Liver (tissue), 9 donors: Measurements from ENCODE around the gene PALLD. TPM values are rescaled to one million over a fixed set of nuclear protein-coding genes. Genes with fewer than 3 reads are reported as not detected.

Source experiments
- DNase-seq: peaks from one replicate; pipeline ENCODE4 v3.0.0-alpha.2; 2017; ENCODE audit warnings: low spot score
- H3K27ac ChIP-seq, 2 donors: one replicate each; pipeline ENCODE4 v1.7.0; 2013; ENCODE audit warnings: inconsistent platforms in 2 of 2, low read length in 2 of 2, control low read depth in 1 of 2, low read depth in 1 of 2, mild to moderate bottlenecking in 1 of 2
- H3K27me3 ChIP-seq, 4 donors: one replicate each; pipeline versions ENCODE4 v1.6.1 to v1.7.0; 2013; ENCODE audit warnings: low read length in 3 of 4, inconsistent platforms in 1 of 4, mild to moderate bottlenecking in 1 of 4, moderate library complexity in 1 of 4; ENCODE audit not compliant: control insufficient read depth in 4 of 4, insufficient read depth in 4 of 4
- H3K36me3 ChIP-seq, 4 donors: one replicate each; pipeline versions ENCODE4 v1.6.1 to v1.7.0; 2013; ENCODE audit warnings: low read length in 3 of 4, mild to moderate bottlenecking in 3 of 4, low read depth in 1 of 4, moderate library complexity in 1 of 4; ENCODE audit not compliant: control insufficient read depth in 4 of 4, insufficient read depth in 3 of 4
- H3K4me1 ChIP-seq, 4 donors: one replicate each; pipeline versions ENCODE4 v1.6.1 to v1.7.0; 2013; ENCODE audit warnings: low read length in 3 of 4, mild to moderate bottlenecking in 3 of 4, moderate library complexity in 1 of 4; ENCODE audit not compliant: control insufficient read depth in 4 of 4, insufficient read depth in 4 of 4
- H3K4me3 ChIP-seq, 3 donors: one replicate each; pipeline versions ENCODE4 v1.6.1 to v1.7.0; 2013; ENCODE audit warnings: low read length in 3 of 3, control low read depth in 1 of 3, low read depth in 1 of 3, mild to moderate bottlenecking in 1 of 3
- H3K9ac ChIP-seq, 2 donors: one replicate each; pipeline ENCODE4 v1.7.0; 2013; ENCODE audit warnings: low read length in 2 of 2, mild to moderate bottlenecking in 2 of 2, moderate library complexity in 2 of 2, control low read depth in 1 of 2, low read depth in 1 of 2
- H3K9me3 ChIP-seq, 4 donors: one replicate each; pipeline versions ENCODE4 v1.6.1 to v1.7.0; 2013; ENCODE audit warnings: low read length in 3 of 4; ENCODE audit not compliant: control insufficient read depth in 4 of 4
- CTCF ChIP-seq: fragments of 150-350 bp; IDR thresholded peaks from 2 replicates; pipeline ENCODE4 v1.5.1; 2017; ENCODE audit warnings: improper control_type of control experiment, low read depth, low read length; ENCODE audit not compliant: missing input control
- EGR1 ChIP-seq, 2 donors: IDR thresholded peaks; 2 replicates each; pipeline ENCODE4 v1.6.1; 2016 to 2018; ENCODE audit warnings: antibody characterized with exemption in 2 of 2, low read depth in 2 of 2
- FOXA1 ChIP-seq: IDR thresholded peaks from 2 replicates; pipeline ENCODE4 v1.6.1; 2016; ENCODE audit warnings: antibody characterized with exemption
- FOXA2 ChIP-seq: IDR thresholded peaks from 2 replicates; pipeline ENCODE4 v1.6.1; 2016; ENCODE audit warnings: antibody characterized with exemption
- GABPA ChIP-seq, 2 donors: IDR thresholded peaks in 1 of 2; conservative IDR thresholded peaks in 1 of 2; 2 replicates each; pipeline ENCODE4 v1.6.1; 2016; ENCODE audit warnings: antibody characterized with exemption in 2 of 2, mild to moderate bottlenecking in 1 of 2, moderate library complexity in 1 of 2
- HNF4A ChIP-seq, 2 donors: conservative IDR thresholded peaks; 2 replicates each; pipeline ENCODE4 v1.6.1; 2016; ENCODE audit warnings: antibody characterized with exemption in 2 of 2, mild to moderate bottlenecking in 2 of 2
- HNF4G ChIP-seq: IDR thresholded peaks from 2 replicates; pipeline ENCODE4 v1.6.1; 2016; ENCODE audit warnings: antibody characterized with exemption
- JUND ChIP-seq, 2 donors: IDR thresholded peaks; 2 replicates each; pipeline ENCODE4 v1.6.1; 2016; ENCODE audit warnings: antibody characterized with exemption in 2 of 2
- MAX ChIP-seq: IDR thresholded peaks from 2 replicates; pipeline ENCODE4 v1.6.1; 2016; ENCODE audit warnings: antibody characterized with exemption
- NR2F2 ChIP-seq: IDR thresholded peaks from 2 replicates; pipeline ENCODE4 v1.6.1; 2016; ENCODE audit warnings: antibody characterized with exemption
- RAD21 ChIP-seq, 2 donors: IDR thresholded peaks; 2 replicates each; pipeline ENCODE4 v1.6.1; 2016; ENCODE audit warnings: antibody characterized with exemption in 2 of 2, mild to moderate bottlenecking in 2 of 2
- RXRA ChIP-seq, 2 donors: IDR thresholded peaks; 2 replicates each; pipeline ENCODE4 v1.6.1; 2017 to 2018; ENCODE audit warnings: antibody characterized with exemption in 2 of 2, mild to moderate bottlenecking in 1 of 2
- SP1 ChIP-seq: IDR thresholded peaks from 2 replicates; pipeline ENCODE4 v1.6.1; 2018; ENCODE audit warnings: antibody characterized with exemption, mild to moderate bottlenecking
- TAF1 ChIP-seq: conservative IDR thresholded peaks from 2 replicates; pipeline ENCODE4 v1.6.1; 2016; ENCODE audit warnings: antibody characterized with exemption, mild to moderate bottlenecking
- YY1 ChIP-seq: IDR thresholded peaks from 2 replicates; pipeline ENCODE4 v1.6.1; 2016; ENCODE audit warnings: antibody characterized with exemption, mild to moderate bottlenecking
- WGBS: extraction: QIAGEN DNeasy Blood & Tissue Kit; methylation state at CpG from one replicate; pipeline ENCODE4 v1.1.7; 2013; 5-methylcytosine and 5-hydroxymethylcytosine counted together
- polyA plus RNA-seq, 2 donors: library from polyadenylated mRNA; stranded (reverse) in 1 of 2; unstranded in 1 of 2; fragments of 200-250 nt in 1 of 2; fragments of >200 nt in 1 of 2; fragmentation: Nextera tagmentation in 1 of 2; extraction: Ambion mirVana in 1 of 2; gene quantifications; one replicate each; pipeline versions ENCODE4 v1.2.1 to v1.2.3, GENCODE V29; 2013 to 2015
- total RNA-seq, 2 donors: library from RNA; depleted of rRNA; stranded (reverse); fragments of >200 nt; gene quantifications; one replicate each; pipeline ENCODE4 v1.2.3, GENCODE V29; 2014
- TF ChIP-seq, protein P1 (sequence below): IDR thresholded peaks from 2 replicates; pipeline ENCODE4 v1.6.1; 2016; ENCODE audit warnings: antibody characterized with exemption, mild to moderate bottlenecking
- TF ChIP-seq, protein P2 (sequence below): IDR thresholded peaks from 2 replicates; pipeline ENCODE4 v1.6.1; 2016; ENCODE audit warnings: antibody characterized with exemption
- TF ChIP-seq, protein P3 (sequence below): IDR thresholded peaks from 2 replicates; pipeline ENCODE4 v1.6.1; 2016; ENCODE audit warnings: antibody characterized with exemption
- donor health status: healthy.
- donor health status: healthy.
- donor health status: healthy.
- donor health status: healthy.
- donor health status: healthy.

The PALLD gene
- total and polyA plus RNA-seq, 4 donors = 9.0 to 26.3 (median 14.7) TPM

- no peak overlapping the region for H3K9ac ChIP-seq
- TF ChIP-seq NR2F2 (no peak), MAX (no peak), CTCF (peak; percentile 70), FOXA2 (no peak), RAD21 (IDR thresholded peaks at IDR 0.05) (peak; percentile 85 to 94), HNF4A (conservative IDR thresholded peaks at IDR 0.05) (no peak), FOXA1 (no peak)
- no peaks in the 10 kb centered on the region for H3K4me1 ChIP-seq
- no peaks in the 10 kb centered on the region for H3K36me3 ChIP-seq
- H3K27ac ChIP-seq = no peak overlapping the region
- no peak overlapping the region for H3K4me3 ChIP-seq
- DNase-seq = peak; percentile 50
- 20% methylated on average over 9 of the region's 9 CpGs for WGBS
- no peaks in the 10 kb centered on the region for H3K9me3 ChIP-seq
- no peaks in the 10 kb centered on the region for H3K27me3 ChIP-seq
Observed at GRCh38 chr4:168585168-168586091, 88.6 kb downstream of the PALLD start.

GRCh38 chr4:168586926-168587325 is 90.1 kb downstream of the PALLD start:
- H3K36me3 ChIP-seq = no peaks in the 10 kb centered on the region
- no peaks in the 10 kb centered on the region for H3K9me3 ChIP-seq
- no peaks in the 10 kb centered on the region for H3K4me1 ChIP-seq
- no peak overlapping the region for H3K27ac ChIP-seq
- no peaks in the 10 kb centered on the region for H3K27me3 ChIP-seq
- TF ChIP-seq NR2F2 = no peak
- TF ChIP-seq, protein P1, sequence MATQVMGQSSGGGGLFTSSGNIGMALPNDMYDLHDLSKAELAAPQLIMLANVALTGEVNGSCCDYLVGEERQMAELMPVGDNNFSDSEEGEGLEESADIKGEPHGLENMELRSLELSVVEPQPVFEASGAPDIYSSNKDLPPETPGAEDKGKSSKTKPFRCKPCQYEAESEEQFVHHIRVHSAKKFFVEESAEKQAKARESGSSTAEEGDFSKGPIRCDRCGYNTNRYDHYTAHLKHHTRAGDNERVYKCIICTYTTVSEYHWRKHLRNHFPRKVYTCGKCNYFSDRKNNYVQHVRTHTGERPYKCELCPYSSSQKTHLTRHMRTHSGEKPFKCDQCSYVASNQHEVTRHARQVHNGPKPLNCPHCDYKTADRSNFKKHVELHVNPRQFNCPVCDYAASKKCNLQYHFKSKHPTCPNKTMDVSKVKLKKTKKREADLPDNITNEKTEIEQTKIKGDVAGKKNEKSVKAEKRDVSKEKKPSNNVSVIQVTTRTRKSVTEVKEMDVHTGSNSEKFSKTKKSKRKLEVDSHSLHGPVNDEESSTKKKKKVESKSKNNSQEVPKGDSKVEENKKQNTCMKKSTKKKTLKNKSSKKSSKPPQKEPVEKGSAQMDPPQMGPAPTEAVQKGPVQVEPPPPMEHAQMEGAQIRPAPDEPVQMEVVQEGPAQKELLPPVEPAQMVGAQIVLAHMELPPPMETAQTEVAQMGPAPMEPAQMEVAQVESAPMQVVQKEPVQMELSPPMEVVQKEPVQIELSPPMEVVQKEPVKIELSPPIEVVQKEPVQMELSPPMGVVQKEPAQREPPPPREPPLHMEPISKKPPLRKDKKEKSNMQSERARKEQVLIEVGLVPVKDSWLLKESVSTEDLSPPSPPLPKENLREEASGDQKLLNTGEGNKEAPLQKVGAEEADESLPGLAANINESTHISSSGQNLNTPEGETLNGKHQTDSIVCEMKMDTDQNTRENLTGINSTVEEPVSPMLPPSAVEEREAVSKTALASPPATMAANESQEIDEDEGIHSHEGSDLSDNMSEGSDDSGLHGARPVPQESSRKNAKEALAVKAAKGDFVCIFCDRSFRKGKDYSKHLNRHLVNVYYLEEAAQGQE = no peak
- TF ChIP-seq RXRA (IDR thresholded peaks at IDR 0.05) = no peak
- TF ChIP-seq JUND (IDR thresholded peaks at IDR 0.05) = no peak
- TF ChIP-seq FOXA1 = no peak
- TF ChIP-seq HNF4G = no peak
- TF ChIP-seq GABPA (IDR thresholded peaks at IDR 0.05 in 1 of 2, conservative IDR thresholded peaks at IDR 0.05 in 1 of 2) = no peak
- no peak for TF ChIP-seq EGR1 (IDR thresholded peaks at IDR 0.05; ENCODE audit: low read depth in 2 of 2)
- no peak for TF ChIP-seq CTCF
- TF ChIP-seq SP1 = no peak
- no peak for TF ChIP-seq MAX
- TF ChIP-seq, protein P2, sequence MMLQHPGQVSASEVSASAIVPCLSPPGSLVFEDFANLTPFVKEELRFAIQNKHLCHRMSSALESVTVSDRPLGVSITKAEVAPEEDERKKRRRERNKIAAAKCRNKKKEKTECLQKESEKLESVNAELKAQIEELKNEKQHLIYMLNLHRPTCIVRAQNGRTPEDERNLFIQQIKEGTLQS = no peak
- TF ChIP-seq, protein P3, sequence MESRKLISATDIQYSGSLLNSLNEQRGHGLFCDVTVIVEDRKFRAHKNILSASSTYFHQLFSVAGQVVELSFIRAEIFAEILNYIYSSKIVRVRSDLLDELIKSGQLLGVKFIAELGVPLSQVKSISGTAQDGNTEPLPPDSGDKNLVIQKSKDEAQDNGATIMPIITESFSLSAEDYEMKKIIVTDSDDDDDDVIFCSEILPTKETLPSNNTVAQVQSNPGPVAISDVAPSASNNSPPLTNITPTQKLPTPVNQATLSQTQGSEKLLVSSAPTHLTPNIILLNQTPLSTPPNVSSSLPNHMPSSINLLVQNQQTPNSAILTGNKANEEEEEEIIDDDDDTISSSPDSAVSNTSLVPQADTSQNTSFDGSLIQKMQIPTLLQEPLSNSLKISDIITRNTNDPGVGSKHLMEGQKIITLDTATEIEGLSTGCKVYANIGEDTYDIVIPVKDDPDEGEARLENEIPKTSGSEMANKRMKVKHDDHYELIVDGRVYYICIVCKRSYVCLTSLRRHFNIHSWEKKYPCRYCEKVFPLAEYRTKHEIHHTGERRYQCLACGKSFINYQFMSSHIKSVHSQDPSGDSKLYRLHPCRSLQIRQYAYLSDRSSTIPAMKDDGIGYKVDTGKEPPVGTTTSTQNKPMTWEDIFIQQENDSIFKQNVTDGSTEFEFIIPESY = no peak
- TF ChIP-seq YY1 = no peak
- TF ChIP-seq TAF1 = no peak
- no peak for TF ChIP-seq FOXA2
- TF ChIP-seq HNF4A (conservative IDR thresholded peaks at IDR 0.05) = no peak
- TF ChIP-seq RAD21 (IDR thresholded peaks at IDR 0.05) = no peak
- 82% methylated on average over 5 of the region's 5 CpGs for WGBS
- H3K4me3 ChIP-seq = no peak overlapping the region
- DNase-seq = no peak
- no peak overlapping the region for H3K9ac ChIP-seq
